ENCODE results near the gene PRPH2. TPM values are rescaled to one million over a fixed set of nuclear protein-coding genes. Genes with fewer than 3 reads are reported as not detected.

Gene PRPH2
- total and polyA plus RNA-seq, 2 of the 13 experiments (the other 11 are each of a cell fraction or from before 2014, with no cell fraction given): 0.03 to 0.04 TPM

DNA sequence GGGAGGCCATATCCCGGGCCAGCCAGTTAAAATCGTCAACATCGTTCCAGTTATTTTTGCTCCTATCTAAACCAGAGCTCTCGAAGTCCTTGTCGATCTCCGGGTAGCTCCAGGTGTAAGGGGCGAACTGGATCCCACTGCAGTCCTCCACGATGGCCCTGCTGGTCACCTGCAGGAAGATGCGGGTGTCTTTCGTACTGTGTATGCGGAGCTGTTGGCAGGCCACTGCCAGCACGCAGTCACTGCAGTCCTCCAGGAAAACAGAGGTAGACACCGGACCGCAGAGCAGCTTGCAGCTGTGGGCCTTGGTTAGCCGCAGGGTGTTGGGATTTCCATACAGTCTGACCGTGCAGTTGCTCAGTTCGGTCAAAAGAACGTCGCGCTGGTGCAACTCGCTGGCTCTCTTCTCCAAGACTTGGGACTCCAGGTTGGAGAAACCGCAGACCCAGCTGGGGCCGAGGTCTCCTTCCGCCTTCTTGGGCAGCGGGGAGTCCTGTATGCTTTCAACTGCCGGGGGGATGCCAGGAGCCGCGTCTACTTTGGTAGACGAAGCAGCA, 22.8 kb upstream of the PRPH2 start (continued):
- TF ChIP-seq, protein P1, sequence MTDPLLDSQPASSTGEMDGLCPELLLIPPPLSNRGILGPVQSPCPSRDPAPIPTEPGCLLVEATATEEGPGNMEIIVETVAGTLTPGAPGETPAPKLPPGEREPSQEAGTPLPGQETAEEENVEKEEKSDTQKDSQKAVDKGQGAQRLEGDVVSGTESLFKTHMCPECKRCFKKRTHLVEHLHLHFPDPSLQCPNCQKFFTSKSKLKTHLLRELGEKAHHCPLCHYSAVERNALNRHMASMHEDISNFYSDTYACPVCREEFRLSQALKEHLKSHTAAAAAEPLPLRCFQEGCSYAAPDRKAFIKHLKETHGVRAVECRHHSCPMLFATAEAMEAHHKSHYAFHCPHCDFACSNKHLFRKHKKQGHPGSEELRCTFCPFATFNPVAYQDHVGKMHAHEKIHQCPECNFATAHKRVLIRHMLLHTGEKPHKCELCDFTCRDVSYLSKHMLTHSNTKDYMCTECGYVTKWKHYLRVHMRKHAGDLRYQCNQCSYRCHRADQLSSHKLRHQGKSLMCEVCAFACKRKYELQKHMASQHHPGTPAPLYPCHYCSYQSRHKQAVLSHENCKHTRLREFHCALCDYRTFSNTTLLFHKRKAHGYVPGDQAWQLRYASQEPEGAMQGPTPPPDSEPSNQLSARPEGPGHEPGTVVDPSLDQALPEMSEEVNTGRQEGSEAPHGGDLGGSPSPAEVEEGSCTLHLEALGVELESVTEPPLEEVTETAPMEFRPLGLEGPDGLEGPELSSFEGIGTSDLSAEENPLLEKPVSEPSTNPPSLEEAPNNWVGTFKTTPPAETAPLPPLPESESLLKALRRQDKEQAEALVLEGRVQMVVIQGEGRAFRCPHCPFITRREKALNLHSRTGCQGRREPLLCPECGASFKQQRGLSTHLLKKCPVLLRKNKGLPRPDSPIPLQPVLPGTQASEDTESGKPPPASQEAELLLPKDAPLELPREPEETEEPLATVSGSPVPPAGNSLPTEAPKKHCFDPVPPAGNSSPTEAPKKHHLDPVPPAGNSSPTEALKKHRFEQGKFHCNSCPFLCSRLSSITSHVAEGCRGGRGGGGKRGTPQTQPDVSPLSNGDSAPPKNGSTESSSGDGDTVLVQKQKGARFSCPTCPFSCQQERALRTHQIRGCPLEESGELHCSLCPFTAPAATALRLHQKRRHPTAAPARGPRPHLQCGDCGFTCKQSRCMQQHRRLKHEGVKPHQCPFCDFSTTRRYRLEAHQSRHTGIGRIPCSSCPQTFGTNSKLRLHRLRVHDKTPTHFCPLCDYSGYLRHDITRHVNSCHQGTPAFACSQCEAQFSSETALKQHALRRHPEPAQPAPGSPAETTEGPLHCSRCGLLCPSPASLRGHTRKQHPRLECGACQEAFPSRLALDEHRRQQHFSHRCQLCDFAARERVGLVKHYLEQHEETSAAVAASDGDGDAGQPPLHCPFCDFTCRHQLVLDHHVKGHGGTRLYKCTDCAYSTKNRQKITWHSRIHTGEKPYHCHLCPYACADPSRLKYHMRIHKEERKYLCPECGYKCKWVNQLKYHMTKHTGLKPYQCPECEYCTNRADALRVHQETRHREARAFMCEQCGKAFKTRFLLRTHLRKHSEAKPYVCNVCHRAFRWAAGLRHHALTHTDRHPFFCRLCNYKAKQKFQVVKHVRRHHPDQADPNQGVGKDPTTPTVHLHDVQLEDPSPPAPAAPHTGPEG (CRISPR knock-in tag; IDR thresholded peaks at IDR 0.05): peak; percentile 53; the same call in 1 of the 2 replicates
- TF ChIP-seq TBL1XR1 (IDR thresholded peaks at IDR 0.05; ENCODE audit: borderline replicate concordance, low read length, partially characterized antibody): no peak
- TF ChIP-seq ZNF331 (CRISPR knock-in tag; IDR thresholded peaks at IDR 0.05): 0 out of 2 replicates have a peak, but pooled peaks have one; percentile 40
- TF ChIP-seq SCMH1 (CRISPR knock-in tag; IDR thresholded peaks at IDR 0.05; ENCODE audit: borderline replicate concordance): no peak
- TF ChIP-seq LCORL (IDR thresholded peaks at IDR 0.05): no peak
- no peak for TF ChIP-seq LCORL (CRISPR knock-in tag; IDR thresholded peaks at IDR 0.05)
- 0 out of 2 replicates have a peak, but pooled peaks have one; percentile 6 for TF ChIP-seq TOPORS (CRISPR knock-in tag; IDR thresholded peaks at IDR 0.05)
- no peak for TF ChIP-seq ZNF382 (CRISPR knock-in tag; IDR thresholded peaks at IDR 0.05; ENCODE audit: borderline replicate concordance)
- TF ChIP-seq ZBTB38 (CRISPR knock-in tag; IDR thresholded peaks at IDR 0.05): no peak
- no peak for TF ChIP-seq KLF16 (CRISPR knock-in tag; IDR thresholded peaks at IDR 0.05)
- TF ChIP-seq MYNN (CRISPR knock-in tag; IDR thresholded peaks at IDR 0.05; ENCODE audit: low read depth): no peak
- TF ChIP-seq SALL1 (CRISPR knock-in tag; IDR thresholded peaks at IDR 0.05): peak; percentile 27; the same call in 1 of the 2 replicates
